PFSK-1 (cell line): ENCODE measurements around the gene CTPS1.

Source experiments
- POLR2AphosphoS5 ChIP-seq: IDR thresholded peaks from 2 replicates; pipeline ENCODE4 v1.6.1; 2012; ENCODE audit warnings: low read depth, mild to moderate bottlenecking, control low read depth, low read length, moderate library complexity
- SIN3A ChIP-seq: IDR thresholded peaks from 2 replicates; pipeline ENCODE4 v1.6.1; 2012; ENCODE audit warnings: mild to moderate bottlenecking, low read length, moderate library complexity, borderline replicate concordance; ENCODE audit not compliant: insufficient read depth
- TF ChIP-seq, protein P1 (sequence below), 2 experiments: IDR thresholded peaks; 2 replicates each; pipeline versions ENCODE4 v1.6.1 to v1.8.0; 2011 to 2012; ENCODE audit warnings: low read depth in 2 of 2, low read length in 2 of 2, control low read depth in 1 of 2, inconsistent platforms in 1 of 2, mild to moderate bottlenecking in 1 of 2, moderate library complexity in 1 of 2; ENCODE audit not compliant: insufficient read depth in 1 of 2

DNA sequence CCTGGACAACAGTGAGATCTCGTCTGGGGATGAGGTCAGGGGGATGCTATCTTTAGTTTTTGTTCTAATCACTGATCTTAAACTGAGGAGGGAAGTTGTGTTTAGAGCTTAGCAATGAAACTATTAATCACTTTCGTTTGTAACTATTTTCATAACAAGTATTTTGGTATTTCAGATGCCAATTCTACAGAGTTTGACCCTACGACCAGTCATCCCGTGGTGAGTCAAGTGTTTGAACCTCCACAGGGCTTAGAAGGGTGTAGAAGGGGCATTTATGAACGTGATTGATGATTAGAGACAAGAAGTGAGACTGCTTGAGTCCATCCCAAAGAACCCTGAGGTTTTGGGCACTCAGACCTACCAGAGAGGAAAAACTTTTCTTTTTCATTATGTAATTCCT is 26.4 kb downstream of the CTPS1 start:
- no peak for TF ChIP-seq POLR2AphosphoS5
- TF ChIP-seq, protein P1, sequence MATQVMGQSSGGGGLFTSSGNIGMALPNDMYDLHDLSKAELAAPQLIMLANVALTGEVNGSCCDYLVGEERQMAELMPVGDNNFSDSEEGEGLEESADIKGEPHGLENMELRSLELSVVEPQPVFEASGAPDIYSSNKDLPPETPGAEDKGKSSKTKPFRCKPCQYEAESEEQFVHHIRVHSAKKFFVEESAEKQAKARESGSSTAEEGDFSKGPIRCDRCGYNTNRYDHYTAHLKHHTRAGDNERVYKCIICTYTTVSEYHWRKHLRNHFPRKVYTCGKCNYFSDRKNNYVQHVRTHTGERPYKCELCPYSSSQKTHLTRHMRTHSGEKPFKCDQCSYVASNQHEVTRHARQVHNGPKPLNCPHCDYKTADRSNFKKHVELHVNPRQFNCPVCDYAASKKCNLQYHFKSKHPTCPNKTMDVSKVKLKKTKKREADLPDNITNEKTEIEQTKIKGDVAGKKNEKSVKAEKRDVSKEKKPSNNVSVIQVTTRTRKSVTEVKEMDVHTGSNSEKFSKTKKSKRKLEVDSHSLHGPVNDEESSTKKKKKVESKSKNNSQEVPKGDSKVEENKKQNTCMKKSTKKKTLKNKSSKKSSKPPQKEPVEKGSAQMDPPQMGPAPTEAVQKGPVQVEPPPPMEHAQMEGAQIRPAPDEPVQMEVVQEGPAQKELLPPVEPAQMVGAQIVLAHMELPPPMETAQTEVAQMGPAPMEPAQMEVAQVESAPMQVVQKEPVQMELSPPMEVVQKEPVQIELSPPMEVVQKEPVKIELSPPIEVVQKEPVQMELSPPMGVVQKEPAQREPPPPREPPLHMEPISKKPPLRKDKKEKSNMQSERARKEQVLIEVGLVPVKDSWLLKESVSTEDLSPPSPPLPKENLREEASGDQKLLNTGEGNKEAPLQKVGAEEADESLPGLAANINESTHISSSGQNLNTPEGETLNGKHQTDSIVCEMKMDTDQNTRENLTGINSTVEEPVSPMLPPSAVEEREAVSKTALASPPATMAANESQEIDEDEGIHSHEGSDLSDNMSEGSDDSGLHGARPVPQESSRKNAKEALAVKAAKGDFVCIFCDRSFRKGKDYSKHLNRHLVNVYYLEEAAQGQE (IDR thresholded peaks at IDR 0.05; ENCODE audit: insufficient read depth in 1 of 2, low read depth in 2 of 2, low read length in 2 of 2), result no peak
- no peak for TF ChIP-seq SIN3A
